NCI-H526 (cell line): ENCODE measurements around the gene ARIH1.

Experiments
- DNase-seq, 2 experiments: peaks; one replicate each; lab custom pipeline; 2025; lab: John Stamatoyannopoulos, UW

The ARIH1 gene

DNA sequence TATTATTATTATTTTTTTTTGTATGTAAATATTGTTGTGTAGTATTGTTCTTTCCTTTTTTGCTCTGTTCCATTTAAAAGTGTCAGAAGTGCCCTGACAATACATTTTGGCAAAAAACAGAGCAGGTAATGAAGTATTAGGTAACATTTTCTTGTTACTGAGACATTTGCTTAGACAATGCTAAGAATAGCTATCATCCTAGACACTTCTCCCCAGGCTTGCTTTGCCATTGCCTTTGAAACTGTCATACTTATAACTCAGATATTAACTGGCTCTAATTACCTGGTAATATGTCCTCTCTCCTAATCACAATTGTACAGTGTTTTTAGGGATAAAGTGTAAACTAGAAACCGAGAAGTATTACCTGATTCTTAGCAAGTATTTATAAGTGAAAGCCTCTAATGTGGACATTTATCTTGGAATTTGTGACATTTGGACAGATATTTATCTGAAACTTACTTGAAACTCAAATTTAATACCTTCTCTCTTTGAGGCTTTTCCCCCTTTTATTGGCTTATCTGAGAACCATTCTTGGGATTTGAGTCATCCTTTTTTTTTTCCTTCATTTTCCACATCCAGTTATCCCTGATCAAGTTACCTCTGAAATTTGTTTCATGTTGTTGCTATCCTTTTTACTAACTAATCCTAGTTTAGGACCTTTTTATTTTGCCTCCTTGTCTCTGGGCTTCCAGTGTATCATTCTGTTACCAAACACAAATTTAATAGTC is 13.1 kb downstream of the ARIH1 start:
- no peak for DNase-seq

DNA sequence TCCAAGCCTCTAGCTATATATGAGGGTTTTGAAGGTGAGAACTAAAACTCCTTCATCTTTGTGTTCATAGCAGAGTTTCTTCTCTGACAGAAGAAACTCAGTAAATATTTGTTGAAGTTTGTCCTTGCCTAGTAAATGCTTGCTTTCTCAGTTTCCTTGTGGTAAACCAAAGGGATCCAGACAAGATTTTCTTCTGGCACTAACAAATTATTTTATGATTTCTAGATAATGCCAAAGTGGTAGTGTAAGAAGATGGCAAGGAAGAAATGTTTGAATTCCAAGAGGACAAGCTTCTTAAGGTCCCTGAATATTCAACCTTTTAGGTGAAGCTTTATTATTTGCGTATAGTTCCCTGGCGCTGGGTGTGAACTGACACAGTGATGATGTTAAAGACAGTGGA is 14.4 kb downstream of the ARIH1 start:
- no peak for DNase-seq

DNA sequence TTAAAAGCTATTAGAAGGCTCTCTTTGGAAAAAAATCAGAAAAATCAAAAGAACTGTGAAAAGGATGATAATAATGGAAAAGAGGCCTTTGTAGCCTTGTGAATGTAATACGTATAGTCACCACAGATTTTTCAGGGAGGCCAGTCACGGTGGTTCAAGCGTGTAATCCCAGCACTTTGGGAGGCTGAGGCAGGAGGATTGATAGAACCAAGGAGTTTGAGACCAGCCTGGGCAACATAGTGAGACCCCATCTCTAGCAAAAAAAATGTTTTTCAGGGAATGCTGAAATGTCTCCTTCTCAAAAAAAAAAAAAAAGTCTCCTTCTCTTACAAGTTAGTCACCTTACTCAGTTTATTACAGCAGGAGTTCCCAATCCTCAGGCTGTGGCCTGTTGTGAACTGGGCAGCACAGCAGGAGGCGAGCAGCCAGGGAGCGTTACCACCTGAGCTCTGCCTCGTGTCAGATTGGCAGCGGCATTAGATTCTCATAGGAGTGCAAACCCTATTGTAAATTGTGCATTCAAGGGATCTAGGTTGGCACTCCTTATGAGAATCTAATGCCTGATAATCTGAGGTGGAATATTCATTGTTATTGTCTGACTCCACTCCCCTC is 15.9 kb downstream of the ARIH1 start:
- DNase-seq, result no peak

DNA sequence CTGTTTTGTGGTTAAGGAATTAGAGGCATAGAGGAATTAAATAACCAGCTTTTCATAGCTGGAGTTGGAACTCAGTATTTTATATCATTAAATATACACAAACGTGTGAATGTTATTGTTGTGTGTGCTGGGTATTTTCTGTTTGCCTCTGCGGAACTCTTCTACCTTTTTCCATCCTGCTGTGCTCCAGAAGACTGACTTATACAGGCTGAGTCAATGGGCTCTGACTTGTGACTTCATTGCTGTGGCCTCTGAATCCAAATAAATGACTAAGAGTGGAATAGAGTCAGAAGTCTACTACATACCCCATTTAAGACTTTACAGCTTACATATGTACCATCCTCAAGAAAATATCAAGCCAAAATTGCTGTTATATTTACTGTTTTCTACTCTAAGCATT is 17.6 kb downstream of the ARIH1 start:
- DNase-seq, result no peak

DNA sequence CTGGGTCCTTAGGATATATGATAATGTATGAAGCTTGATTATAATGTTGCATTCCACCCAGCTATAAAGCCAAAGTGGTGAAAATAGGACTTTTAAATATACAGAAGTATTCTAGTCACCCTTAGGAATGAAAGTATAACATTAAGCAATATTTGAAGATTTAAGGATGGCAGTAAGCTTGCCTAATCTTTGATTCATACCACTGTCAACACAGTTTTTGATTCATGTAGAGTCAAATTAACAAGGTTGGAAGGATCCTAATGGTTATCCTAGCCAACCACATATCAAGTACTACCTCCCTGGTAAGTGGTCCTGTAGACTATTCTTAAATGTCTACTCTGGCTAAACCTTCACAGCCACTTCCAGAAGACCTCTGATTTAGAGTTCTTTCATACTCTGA is 18.6 kb downstream of the ARIH1 start:
- DNase-seq, result no peak

DNA sequence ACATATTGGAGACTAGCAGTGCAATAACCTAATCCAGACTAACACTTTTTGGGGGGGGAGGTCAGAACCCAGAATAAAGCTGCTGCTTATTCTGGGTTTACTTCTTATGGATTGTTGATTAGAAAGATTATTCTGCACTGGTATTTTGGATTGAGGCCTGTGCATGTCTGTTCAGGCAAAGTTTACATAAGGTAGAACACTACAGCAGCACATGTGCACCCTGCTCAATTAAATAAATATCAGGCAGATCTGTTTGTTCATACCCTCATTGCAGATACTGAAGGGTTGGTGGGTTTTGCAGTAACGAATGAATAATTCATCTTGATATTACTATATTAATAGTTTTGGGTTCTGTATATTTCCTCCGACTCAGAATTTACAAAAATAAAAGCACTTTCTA is 19.1 kb downstream of the ARIH1 start:
- DNase-seq, result no peak

DNA sequence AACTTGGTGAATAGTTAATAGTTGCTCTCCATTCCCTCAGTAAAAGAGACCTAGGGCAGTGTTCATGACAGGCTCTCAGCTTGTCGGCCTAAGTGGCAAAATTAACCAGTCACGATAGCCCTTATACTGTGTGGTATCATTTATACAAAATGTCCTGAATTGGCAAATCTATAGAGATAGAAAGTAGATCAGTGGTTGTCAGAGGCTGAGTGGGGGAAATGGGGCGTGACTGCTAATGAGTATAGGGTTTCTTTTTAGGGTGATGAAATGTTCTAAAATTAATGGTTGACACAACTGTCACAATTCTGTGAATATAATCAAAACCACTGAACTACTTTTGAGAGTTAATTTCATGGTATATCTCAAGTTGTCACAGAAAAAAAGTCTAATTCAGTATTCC is 20.9 kb downstream of the ARIH1 start:
- DNase-seq, result no peak

DNA sequence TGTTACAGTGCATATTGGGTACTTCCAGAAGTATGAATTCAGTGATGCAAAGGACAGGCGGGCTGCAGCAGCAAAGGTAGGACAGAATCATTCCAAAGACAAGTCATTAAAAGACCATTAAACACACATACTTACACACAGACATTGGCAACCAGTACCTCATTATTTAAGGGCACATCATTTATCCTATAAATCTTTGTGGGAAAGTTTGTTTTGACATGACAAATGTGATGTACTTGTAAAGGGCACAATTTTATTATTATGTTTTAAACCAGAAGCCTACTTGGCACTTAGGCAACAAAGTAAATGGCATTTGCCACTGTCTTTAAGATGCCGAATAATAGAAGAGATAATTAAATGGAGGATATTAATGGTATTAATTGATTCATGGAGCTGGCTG is 22.7 kb downstream of the ARIH1 start:
- DNase-seq, result no peak

DNA sequence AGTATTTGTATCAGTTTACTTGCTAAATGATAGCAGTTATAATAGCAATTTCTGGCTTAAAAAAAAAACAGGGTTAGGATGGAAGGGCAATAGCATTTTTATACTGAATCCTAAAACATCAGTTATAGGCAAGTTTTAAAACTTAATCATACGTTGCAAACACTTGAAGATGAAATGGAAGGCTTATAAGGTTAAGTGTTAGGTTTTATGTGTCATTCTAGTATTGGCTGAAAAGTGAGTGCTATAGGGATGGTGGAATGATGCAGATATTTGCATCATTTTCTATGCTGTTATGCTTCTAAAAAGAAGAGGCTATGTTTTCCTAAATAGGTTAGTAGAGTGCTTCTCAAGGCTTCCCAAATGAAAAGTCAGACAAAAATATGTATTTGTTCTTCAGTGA is 23.3 kb downstream of the ARIH1 start:
- no peak for DNase-seq

DNA sequence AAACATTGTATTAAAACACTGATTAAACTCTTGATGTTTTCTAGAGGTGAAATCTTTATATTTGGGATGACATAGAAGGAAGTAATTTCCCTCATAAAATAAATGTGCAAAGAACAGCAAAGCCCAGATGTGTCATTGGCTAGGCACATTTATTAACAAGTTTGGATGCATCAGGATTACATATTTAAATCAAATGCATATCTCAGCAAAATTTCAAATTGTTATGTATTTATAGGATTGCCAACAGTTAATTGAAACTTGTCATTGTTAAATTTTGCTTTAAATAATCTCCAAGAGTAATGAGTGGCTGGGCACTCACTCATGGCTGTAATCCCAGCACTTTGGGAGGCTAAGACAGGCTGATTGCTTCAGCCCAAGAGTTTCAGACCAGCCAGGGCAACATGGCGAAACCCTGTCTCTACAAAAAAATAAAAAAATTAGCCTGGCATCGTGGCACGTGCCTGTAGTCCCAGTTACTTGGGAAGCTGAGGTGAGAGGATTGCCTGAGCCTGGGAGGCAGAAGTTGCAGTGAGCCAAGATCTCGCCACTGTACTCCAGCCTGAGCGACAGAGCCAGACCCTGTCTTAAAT is 28.2 kb downstream of the ARIH1 start:
- DNase-seq, result no peak

DNA sequence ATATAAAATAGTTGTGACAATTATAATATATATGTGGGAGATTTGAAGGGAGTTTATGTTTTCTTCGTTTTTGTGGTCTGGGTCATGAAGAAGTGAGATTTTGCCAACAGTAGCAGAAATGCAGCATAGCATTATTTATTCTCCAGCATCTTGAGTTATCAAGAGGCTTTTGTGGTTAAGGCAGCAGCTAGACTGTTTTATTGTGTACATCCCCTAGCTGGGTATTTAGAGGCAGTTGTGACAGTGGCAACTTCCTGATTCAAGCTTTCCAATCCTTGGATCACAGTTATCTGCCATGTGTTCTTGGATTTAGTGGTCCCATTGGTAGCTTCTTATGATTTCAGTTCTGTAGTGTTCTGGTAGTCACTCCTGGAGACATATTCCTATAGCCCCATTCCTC is 29.0 kb downstream of the ARIH1 start:
- no peak for DNase-seq

DNA sequence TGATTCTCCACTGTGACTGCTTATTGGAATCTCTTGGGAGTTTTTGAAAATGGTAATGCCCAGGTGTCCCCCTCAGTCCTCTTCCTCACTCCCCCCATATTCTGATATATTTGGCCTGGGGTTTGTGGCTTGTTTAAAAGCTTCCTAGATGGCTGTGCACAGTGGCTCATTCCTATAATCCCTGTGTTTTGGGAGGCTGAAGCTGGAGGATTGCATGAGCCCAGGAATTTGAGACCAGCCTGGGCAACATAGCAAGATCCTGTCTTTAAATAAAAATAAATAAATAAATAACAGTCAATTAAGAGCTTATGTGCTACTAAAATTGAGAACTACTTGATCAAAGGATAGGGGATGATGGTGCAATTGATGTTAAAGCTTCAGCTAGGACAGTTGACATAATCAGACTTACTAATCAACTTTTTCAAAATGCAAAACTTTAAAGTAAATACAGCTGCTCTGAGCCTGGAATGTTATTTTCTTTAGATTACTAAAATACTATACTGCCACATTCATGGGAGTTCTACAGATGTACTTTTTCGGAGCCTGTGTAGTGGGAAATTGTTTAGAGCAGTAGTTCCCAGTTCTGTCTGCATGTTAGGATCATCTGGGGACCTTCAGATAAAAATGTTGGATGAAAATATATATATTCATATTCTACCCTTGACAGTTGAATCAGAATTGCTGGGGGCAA is 33.4 kb downstream of the ARIH1 start:
- DNase-seq, result no peak

DNA sequence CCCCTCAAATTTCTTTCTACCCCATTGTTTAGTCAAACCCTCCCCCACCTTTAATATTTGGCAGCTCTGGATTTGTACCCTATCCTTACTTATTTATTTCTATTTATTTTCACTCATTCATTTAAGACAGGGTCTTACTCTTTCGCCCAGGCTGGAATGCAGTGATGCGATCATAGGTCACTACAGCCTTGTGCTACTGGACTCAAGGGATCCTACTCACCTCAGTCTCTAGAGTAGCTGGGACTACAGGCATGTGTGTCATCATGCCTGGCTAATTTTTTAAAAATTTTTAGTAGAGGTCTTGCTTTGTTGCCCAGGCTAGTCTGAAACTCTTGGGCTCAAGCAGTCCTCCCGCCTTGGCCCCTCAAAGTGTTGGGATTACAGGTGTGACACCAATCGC is 35.4 kb downstream of the ARIH1 start:
- DNase-seq, result no peak

DNA sequence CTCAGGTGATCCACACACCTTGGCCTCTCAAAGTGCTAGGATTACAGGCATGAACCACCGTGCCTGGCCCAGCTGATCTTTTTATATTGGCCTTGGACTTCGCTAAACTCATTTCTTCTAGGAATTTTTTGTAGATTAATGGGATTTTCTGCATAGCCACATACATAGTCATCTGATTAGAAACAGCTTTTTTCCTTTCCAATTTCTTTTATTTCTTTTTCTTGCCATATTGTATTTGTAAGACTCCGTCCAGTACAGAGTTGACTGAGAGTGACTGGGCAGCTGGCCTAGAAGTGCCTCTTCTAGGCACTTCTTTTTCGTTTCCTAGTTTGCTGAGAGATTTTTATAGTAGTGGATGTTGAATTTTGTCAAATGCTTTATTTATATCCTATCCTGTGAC is 37.4 kb downstream of the ARIH1 start:
- no peak for DNase-seq

DNA sequence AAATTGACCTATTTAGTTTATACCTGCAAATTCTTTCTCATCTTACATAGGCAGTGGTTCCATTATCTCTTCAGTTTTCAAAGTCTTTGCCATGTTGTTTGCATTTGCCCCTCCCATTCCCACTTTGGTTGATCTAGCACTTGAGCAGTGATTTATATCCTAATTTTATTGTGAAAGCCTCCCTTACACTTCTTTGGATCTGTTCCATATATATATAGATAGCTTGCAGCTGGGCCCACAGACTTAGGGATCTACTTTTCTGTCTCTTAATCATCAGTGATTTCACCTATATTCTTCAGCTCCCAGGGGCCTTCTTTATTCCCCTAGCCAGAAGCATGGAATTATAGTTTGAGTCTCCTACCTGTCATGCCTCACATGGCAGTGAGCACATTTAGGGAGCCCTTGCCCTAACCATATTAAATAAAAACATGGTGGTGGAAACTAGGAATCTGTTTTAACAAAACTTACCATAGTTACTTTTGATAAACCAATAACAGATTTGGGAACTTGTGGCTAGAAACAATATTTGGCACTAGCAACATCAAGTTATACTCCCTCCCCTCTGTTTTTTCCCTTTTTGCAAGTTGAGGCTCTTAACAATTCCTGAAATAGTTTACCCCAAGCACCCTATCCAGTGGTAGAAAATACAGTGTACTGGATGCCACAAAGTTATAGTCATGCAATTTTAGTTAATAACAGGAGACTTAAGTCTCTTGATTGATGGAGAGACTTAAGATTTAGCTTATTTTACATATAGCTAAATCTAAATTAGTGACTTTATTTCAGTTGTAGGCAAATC is 41.7 kb downstream of the ARIH1 start:
- no peak for DNase-seq

DNA sequence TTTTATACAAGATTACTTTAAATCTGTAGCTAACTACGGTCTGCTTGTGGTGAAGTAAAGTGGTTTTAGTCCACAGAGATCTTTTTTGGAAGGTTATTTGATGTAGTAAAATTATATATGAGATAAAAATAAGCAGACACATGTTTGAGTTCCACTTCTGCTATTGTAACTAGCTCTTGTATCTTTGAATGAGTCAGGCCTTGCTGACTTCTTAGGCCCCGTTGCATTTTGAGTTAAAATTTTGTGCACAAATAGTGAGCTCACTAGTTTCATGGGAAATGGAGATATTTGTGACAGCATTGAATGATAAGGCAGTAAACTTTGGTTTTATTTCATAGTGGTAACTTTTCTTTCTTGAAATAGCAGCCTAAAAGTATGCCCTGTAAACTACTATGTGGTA is 42.6 kb downstream of the ARIH1 start:
- no peak for DNase-seq

DNA sequence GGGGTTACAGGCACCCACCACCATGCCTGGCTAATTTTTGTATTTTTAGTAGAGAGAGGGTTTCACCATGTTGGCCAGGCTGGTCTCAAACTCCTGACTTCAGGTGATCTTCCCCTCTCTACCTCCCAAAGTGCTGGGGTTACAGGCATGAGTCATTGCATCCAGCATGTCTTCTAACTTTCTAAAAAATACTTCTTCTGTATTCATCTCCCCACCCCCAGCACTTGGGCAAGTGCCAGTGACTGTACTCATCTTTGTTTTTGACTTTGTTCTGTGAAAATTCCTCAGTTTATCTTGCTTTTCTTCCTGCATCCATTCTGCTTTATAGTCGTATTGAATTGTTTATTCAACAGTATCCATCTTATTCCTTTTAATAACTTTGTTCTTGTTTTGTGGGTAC is 47.6 kb downstream of the ARIH1 start:
- no peak for DNase-seq

DNA sequence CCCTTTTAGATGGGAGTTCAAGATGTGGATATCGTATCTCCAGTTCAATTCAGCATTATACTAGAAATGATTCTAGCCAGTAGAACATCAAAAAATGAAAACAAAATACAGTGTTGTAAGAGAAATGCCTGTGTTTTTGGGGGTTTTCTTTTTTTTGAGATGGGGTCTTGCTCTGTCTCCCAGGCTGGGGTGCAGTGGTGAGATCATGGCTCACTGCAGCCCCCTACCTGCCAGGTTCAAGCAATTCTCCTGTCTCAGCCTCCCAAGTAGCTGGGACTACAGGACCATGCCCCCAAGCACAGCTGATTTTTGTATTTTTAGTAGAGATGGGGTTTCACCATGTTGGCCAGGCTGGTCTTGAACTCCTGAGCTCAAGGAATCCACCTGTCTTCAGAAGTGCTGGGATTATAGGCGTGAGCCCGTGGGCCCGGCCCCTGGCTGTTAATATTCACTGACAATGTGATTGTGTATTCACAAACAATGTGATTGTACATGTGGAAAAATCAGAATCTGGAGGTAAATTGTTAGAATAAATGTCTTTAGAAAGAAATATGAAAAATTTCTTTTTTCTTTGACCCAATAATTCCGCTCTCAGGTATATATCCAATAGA is 59.0 kb downstream of the ARIH1 start:
- DNase-seq, result peak in 1 of 2 experiments; percentile 1

DNA sequence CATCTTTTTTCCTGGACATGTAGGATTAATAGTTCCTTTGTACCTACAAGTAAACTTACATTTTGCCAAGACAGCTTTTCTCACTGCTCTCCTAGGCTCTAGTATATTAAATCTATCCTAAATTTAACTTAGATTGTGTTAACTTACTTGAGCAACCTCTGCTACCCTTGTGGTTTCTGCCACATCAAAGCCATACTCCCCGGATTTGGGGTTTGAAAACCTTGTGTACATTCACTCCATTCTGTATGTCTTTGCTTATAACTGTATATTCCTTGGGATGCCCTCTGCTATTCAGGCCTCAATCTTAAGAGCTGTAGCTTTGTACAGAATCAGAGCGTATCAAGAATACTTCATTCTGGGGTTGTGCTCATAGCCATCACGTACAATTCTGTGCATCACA is 60.4 kb downstream of the ARIH1 start:
- no peak for DNase-seq

DNA sequence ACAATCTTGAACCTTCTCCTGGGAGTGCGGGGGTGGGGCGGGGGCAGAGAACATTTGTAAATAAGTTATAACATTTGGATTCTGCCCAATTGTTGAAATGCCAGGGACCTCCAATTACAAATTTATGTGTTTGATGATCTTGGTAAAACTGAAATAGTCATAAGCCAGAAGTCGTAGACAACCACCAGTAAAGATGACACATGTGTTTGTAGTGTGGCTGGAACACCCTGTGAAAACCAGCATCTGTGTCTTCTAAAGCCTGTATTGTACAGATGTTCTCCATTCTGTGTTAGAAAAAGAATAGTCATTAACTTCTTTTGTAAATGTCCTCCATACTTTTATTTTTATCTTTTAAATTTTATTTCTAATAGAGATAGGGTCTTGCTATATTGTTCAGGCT is 61.8 kb downstream of the ARIH1 start:
- DNase-seq, result no peak

DNA sequence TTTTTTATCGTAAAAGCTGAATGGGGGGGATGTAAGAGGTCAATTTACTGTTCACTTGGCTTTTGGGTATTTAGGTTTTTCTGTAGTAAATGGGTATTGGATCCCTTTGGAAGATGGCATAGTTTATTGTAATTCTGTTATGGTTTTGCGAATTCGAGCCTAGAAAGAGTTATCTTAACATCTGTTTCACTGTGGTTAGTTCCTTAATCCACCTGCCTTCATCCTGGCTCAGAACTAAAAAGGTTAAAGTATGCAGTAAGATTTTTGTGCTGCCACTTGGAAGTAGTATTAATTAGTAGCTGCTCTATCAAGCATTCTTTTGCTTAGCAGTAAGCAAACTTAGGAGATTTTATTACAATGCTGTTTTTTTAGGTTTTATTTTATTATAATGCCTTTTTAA is 62.4 kb downstream of the ARIH1 start:
- no peak for DNase-seq

DNA sequence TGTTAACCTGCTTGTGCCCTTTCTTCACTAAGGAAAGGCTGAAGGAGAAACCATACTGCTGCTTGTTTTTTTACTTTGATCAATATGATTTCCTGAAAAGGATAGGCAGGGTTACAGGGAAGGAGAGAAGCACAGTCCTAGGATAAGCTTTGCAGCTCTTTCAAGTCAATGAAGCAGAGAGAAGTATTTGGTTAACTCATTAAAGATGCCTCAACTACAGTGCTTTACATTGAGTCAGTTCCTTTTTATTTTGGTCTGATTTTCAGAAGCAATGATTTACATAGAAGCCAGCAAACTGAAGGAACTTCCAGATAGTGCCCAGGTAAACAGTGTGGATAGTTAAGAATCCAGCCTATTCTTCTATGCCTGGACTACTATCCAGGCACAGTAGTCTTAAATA is 64.8 kb downstream of the ARIH1 start:
- no peak for DNase-seq
